ENCODE data around the gene DLG2.
"Not testable (repeated sequence)": the region's sequence is repeated elsewhere in the genome, so short reads cannot be mapped to it uniquely, and the experiment has no call there.

The DLG2 gene

DNA sequence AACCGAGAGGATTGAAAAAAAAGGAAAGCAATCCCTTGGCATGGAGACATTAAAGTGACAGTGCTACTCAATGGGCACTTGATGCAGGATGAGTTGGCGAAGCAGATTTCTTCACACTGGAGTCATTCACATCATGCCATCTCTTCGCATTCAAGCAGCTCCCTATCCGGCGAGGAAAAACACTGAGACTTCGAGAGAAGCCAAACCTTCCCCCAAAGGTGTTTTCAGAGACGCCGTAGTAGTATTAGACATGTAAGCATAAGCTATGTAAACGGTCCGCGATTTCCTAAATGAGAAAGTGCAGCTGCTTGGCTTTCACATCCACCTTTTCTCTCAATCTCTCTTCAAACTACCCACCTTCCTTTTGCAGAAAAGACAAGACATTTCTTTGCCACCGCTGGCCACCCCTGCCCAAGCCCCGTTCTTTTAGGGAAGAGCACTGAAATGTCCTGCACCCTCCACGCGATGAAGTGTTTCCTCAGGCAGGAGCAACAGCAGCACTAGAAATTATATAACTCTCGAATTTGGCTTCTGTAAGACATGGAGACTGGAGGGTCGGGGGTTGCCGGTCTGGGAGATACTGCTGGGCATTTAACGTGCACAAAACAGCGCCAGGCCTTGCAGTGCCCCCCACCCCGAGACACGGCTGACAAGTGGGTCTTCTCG, at the start of gene DLG2:
Gene DLG2 (minus strand): TSS at position 13 of the 666 bp plus-strand sequence.
- peak; percentile 30 for DNase-seq

DNA sequence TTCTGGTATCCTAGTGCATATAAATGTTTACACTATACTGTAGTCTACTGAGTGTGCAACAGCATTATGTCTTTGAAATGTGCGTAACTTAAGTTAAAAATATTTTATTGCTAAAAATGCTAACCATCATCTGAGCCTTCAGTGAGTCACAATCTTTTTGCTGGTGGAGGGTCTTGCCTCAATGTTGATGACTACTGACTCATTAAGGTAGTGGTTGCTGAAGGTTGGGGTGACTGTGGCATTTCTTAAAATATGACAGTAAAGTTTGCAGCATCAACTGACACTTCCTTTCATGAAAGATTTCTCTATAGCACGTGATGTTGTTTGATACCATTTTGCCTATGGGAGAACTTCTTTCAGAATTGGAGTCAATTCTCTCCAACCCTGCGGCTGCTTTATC, 46.2 kb upstream of the DLG2 start:
- DNase-seq = no peak

DNA sequence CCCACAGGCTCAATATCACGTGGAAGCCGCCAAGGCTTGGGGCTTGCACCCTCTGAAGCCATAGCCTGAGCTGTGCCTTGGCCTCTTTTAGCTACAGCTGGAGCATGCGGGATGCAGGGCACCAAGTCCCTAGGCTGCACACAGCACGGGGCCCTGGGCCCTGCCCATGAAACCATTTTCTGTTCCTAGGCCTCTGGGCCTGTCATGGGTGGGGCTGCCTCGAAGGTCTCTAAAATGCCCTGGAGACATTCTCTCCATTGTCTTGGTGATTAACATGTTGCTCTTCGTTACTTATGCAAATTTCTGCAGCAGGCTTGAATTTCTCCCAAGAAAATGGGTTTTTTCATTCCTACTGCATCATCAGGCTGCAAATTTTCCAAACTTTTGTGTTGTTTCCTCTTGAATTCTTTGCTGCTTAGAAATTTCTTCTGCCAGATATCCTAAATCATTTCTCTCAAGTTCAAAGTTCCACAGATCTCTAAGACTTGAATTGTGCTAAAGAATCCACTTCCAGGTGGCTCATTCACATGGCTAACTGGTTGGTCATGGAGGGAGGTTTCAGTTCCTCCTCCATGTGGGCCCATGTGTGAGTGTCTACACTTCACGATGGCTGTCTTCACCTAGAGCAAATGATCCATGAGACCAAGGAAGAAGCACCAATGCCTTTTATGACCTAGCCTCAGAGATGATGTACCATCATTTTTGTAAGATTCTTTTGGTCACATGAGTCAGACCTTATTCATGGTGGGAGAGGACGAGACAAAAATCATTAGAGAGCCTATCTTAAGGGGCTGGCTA, 45.2 kb upstream of the DLG2 start:
- DNase-seq = no peak

DNA sequence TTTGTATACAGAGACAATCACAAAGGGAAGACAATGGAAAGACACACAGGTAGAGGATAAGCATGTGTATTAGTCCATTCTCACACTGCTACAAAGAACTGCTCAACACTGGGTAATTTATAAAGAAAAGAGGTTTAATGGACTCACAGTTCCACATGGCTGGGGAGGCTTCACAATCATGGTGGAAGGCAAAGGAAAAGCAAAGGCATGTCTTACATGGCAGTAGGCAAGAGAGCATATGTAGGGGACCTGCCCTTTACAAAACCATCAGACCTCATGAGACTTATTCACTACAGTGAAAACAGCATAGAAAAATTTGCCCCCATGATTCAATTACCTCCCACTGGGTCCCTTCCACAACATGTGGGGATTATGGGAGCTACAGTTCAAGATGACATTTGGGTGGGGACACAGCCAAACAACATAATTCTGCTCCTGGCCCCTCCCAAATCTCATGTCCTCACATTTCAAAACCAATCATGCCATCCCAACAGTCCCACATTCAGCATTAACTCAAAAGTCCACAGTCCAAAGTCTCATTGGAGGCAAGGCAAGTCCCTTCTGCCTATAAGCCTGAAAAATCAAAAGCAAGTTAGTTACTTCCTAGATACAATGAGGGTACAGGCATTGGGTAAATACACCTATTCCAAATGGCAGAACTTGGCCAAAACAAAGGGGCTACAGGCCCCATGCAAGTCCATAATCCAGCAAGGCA, 44.0 kb upstream of the DLG2 start:
- DNase-seq = not testable (repeated sequence)

DNA sequence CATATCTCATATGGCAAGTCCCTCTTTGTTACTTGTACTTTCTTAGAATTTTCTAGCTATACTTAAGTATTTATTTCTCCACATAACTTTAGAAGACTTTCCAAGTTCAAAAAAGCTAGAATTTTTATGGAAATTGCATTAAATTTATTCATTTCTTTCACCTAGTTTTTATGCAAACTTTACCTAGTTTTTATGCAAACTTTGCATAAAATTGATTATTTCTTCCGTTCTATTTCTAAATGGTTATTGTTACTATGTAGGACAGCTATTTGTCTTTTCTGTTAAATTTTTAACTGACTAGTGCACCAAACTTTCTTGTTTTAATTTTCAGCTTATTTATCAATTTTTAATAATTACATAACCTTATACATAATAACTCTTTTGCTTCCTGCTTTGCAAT, 41.0 kb upstream of the DLG2 start:
- no peak for DNase-seq

DNA sequence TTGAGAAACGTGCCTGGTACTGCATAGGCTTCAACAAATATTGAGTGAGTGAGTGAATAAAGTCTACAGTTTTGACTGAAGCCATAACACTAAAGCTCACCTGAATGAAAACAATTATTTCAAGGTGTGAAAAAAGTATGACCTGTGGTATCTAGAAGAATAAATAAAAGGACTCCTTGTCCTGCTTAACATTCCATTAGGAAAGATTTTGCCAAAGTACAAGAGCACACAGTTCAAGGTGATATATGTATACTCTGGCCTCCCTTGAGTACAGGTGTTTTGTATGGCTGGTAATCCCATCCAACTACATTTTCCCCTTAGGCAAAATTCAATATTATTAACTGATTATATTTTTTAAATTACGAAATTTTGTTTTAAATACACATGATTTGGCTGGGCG, 39.5 kb upstream of the DLG2 start:
- DNase-seq = no peak

DNA sequence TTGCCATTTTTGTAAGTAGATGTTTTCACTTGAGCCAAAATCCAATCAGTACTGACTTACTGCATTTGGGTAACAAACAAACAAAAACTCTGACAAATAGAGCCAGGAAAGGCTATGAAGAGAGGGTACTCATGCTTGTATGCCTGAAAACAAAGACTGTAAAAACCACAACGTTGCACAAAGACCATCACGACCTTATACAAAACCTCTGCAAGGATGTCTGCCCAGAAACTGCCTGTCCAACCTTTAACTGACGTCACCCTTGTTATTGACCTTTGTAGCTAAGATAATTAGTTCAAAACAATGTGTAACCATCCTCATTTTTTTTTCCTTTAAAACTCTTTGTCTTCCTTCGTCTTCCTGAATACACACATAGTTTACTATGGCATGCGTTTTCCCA, 38.6 kb upstream of the DLG2 start:
- DNase-seq = no peak

DNA sequence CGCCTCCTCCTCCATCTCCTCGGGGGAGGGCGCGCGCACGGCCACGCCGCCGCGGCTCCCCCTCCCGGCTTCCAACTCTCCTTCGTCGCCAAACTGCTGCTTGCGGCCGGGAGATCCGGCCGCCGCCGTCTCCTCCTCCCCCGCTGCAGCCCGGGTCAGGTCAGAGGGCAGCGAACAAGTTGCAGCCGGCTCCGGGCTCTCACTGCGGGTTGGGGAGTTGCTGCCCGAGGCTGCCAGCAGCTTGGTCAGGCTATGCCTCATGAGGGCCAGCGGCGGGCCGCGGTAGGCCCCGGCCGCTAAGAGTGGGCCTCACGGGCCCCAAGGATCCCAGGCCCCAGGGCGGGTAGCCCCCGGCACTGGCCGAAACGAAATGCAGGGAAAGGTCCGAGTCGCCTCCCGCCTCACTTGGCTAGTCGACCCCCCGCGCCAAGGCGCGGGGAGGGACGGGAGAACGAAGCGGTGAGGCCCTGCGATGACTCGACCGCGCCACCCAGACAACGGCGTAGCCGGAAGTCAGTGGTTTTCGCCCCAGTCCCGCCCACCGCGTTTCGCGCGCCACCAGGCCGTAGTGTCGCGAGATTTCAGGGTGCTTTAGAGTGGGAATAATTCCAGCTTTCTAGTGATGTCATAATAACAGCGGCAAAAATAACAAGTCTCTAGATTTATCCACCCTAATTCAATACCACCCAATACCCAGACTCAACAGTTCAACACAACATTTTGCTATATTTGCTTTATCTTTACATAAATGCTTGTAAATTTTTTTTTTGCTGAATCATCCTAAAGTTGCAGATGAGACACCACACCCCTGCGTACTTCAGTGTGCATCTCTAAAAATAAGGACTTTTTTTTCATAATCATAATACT, 37.7 kb upstream of the DLG2 start, which contains the start of gene CREBZF:
Gene CREBZF (minus strand): TSS at position 515 of the 867 bp plus-strand sequence. CDS start 254 bp downstream, at position 261.
- DNase-seq = peak; percentile 98

DNA sequence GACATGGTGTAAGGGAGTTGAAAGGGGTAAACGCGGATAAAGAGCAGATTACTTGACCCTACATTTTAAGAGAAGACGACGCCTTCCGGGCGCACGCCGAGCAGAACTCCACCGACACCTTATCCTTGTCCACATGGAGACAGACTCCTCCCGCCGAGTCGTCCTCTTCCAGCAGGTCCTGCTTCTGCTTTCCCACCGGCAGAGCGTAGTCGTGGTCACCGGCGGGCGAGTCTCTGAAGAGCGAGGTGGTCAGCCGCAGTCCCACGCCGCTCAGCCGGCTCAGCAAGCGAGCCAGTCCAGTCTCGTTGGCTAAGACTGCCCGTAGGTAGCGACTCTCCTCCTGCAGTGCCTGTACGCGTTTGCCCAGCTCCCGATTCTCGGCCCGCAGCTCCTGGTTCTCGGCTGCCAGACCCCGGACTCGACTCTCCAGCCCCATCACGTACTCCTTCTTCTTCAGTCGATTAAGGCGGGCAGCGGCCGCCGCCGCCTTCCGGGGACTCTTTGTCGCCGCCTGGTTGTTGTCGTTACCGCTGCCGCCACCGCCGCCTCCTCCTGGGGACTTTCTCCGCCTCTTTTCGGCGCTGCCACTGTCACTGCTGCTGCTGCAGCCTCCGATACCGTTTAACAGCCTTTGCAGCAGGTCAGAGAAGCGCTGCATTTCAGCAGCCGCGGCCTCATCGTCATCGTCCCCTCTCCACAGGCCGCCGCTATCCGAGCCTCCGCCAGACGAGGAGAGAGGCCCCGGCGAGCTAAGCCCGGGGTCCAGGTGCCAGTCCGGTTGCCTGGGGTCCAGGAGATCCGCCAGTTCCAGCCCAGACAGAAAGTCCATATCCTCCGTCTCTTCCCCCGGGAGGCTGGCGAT, 36.8 kb upstream of the DLG2 start:
- DNase-seq = peak; percentile 94

DNA sequence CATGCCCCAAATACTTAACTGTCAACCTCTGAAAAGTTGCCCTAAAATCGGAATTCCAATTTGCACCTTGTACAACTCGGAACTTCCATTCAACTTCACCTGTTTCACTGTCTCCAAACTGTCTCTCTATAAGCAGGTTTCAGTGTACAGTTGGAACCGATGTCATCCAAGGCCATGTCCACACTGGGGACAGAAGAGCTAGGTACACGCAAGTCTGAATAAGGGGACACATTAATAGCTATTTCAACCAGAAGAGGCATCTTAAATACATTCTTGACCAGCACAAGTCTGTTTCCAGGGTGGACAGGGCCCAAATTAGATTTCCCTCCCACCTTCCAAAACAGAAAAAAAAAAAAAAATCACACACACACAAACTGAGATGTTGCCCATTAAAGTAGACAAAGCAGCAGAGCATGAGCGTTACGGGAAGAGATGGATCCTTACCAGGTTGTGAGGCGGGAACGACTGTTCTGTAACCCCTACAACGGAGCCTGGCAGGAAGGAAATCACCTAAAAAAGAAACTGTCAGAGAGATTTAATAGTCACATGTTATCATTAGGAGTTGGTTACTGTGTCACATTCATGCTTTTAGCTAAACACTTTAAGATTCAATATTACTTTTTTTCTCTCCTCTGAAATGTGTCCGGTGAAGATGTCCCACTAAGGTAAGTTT, 36.1 kb upstream of the DLG2 start:
- no peak for DNase-seq

DNA sequence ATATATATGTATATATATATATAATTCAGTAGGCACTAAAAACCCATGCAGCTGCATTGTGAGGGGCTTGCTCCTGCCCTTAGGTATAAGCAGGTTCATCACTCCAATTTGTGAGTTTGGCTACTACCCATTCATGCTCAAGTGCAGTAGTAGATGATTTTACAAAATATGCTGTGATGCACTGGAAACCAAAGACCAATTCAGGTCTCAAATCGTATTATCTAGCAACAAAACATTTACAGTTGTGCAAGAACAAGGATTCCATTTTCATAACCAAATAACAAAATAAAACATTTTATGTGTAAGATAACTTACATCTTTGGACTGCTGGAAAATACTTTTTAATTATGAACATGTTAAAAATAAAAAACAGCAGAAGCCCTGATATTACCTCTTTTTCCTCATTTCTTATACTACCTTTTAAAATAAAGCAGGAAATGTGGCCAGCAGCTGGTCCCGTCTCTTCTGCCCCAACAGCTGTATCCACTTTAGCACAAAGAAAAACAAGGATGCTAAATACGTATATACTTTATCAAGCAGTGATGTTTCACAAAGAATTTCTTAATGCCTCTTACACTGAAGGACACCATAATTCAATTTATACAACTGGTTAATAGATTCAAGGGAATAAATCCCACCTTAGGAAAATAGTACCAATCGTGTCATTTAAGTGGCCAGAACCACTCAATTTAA, 35.0 kb upstream of the DLG2 start:
- no peak for DNase-seq

DNA sequence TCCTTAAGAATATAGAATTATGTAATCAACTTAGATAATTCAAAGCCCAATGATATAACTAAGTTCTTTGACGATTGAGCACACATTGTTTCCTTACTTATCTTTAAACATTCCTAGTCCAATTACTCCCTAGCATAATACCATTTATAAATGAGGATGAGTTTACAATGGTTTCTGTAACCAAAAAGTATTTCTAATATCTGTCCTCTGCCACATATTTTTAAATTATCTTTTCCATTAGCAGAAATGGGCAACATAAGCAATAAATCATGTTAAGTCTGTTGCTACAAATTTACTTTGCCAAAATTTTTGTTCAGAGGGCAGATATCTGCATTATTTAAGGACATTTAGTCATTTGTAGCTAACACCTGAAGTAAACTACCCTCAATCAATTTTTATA, 31.0 kb upstream of the DLG2 start:
- DNase-seq = no peak

DNA sequence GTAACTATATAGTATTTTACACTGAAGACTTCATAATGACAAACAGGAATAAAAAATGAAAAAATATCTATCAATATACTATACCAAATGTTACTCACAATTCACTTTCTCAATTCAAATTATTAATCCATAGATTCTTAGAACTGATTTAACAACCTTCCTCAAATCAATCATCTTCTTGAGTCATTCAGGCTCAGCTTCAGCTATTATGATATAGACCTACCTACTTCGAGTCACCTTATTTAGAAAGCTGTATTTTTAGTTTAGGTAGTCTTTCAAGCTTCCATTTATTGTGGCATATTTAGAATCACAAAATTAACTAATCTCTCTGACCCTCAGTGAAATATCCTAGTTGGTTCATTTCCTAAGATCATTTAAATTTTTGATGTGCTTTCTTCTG, 29.6 kb upstream of the DLG2 start:
- no peak for DNase-seq

DNA sequence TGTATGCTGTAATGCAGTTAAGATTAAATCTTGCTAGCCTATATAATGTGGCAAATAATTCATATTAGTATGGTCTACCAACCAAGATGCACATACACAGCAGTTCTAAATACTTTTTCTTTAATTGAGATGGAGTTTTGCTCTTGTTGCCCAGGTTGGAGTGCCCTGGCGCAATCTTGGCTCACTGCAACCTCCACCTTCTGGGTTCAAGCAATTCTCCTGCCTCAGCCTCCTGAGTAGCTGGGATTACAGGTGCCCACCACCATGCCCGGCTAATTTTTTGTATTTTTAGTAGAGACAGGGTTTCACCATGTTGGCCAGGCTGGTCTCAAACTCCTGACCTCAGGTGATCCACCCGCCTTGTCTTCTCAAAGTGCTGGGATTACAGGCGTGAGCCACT, 27.2 kb upstream of the DLG2 start:
- DNase-seq = not testable (repeated sequence)

DNA sequence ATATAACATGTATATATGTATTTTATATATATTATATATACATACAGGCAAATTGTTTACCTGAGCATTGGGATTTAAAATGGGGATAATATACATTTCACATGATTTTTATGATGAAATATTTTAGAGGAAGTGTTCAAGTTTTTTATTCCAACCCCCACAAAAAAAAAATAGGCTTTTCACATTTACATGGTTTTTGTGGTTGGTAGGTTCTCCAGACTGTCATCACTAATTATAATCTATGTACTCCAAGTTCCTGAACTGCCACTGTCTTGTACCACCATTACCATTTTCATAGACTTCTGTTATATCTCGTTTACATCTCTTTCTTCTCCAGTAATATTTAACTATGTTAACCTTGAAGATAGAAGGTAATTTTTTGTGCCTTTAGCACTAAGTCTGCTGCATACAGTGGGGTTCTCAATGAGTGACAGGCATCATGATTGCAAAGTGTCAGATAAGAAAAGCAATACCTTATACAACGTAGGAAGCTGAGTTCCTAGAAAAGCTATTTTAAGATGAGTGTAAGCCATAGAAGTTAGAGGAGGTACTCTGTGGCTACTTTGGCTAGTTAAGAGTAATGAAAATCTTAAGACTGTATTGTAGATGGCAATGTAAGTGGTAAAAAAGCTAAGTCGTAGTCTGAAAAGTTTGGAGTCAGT, 25.8 kb upstream of the DLG2 start:
- peak; percentile 70 for DNase-seq

DNA sequence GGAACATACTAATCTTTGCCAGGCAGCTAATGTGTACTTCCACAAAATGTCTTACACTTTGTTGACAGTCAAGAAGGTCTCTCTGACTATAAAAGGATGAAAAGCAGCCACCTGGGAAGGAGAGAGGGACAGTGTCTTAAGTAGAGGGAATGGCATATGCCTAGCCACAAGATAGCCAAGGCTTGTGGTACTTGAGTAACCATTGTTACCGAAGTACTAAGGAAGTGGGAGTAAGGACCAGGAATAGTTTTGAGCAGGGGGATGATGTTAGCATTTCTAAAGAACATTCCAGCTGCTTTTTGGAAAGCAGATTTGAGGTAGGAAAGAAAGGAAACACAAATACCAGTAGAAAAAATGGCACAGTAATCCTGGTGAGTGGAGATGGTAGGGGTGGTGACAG, 24.0 kb upstream of the DLG2 start:
- DNase-seq = no peak

DNA sequence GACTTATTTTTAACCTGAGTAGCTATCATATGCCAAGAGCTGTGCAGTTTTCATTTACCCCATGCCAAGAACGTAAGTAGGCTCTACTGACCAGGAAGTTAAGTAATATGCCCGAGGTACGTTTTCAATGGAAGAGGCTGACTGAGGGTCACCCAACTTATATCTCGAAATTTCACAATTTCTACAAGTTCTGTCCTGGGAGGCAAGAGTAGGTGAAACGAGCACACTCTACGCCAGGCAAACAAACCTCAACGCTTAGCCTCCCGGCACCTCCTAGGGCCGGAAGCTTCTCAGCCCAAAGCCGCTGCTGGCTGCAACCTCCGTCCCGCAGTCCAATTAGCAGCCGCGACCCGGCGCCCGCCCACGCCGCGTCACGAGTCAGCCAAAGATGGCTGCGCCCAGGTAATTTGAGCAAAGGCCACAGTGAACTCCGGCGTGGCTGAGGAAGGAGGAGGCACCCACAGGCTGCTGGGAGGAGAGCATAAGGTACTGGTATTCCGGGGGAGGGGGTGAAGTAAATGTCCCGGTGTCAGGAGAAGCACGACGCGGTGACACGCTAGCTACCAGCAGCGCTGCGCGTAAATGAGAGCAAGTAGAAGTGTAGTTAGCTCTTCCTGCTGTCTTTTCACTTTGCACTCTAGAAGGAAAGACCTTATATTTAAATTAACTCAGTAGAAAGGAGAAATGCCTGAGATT, 20.6 kb upstream of the DLG2 start, which contains the start of gene TMEM126A:
Gene TMEM126A (plus strand): TSS at position 364 of the 696 bp plus-strand sequence. CDS start 2,289 bp downstream, outside the sequence.
- DNase-seq = peak; percentile 95

DNA sequence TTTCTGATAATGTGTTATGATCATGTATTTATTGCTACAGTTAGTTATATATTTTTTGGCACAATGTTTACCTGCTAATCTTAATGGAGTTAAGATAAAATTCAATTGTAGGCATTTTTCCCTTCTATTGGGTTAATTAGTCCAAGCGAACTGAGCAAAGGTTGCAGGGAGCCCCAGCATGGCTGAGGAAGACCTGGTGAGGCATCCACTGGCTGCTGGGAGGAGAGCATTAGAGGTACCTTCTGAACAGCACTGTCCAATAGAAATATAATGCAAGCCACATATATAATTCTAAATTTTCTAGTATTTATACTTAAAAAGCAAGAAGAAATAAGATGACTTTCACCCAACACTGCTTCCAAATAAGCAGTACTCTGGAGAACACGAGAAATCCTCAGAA, 19.9 kb upstream of the DLG2 start:
- DNase-seq = no peak

DNA sequence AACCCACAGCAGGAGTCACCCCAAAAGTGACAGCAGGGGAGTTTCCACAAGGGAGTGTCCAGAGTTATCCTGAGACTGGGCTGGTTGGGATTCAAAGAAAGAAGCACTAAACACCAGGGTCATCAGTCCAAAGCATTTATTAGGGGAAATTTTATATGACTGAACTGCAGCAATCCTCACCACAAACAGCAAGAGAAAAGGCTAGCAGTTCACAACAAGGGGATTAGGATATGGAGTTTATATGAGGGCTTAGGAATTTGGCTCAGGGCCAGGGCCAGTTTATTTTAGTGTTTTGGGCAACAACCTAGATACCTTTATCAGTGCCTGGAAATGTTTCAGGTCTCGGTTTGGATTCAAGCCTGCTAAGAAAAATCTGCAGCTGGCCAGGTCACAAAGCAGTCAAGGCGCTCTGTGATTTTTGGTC, 16.1 kb upstream of the DLG2 start:
- DNase-seq = no peak

All from hematopoietic multipotent progenitor cell treated with erythropoietin and hydrocortisone succinate and interleukin-3 and kit ligand, for 4 days (in vitro differentiated cells).